Measurements from ENCODE around the gene ILF2. TPM values are rescaled to one million over a fixed set of nuclear protein-coding genes. Genes with fewer than 3 reads are reported as not detected.

ILF2 gene
- total RNA-seq, 3 donors from 2014 or later, result 78.4 to 126 (median 81.3) TPM

DNA sequence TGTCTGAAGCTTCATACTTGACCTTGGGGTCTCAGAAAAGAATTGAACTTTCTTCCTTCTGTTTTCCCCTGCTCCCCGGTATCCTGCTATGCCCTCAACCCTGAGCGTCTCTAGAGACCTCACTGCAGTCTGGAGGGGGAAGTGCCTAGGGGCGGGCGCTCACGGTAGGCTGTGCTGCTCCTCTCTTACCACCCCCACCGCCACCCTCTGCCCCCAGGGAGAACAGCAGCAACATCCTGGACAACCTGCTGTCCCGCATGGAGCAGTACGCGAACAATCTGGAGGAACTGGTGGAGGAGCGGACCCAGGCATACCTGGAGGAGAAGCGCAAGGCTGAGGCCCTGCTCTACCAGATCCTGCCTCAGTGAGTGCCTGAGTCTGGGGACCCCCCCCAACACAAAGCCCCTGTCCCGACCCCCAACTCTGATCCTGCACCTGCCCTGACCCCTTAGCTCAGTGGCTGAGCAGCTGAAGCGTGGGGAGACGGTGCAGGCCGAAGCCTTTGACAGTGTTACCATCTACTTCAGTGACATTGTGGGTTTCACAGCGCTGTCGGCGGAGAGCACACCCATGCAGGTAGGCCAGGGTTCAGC, 18.0 kb upstream of the ILF2 start:
- no peaks in the 10 kb centered on the region for H3K36me3 ChIP-seq (ENCODE audit: low read depth)
- no peak overlapping the region for H3K4me3 ChIP-seq
- no peaks in the 10 kb centered on the region for H3K4me1 ChIP-seq (ENCODE audit: low read depth)
- TF ChIP-seq, protein P1, sequence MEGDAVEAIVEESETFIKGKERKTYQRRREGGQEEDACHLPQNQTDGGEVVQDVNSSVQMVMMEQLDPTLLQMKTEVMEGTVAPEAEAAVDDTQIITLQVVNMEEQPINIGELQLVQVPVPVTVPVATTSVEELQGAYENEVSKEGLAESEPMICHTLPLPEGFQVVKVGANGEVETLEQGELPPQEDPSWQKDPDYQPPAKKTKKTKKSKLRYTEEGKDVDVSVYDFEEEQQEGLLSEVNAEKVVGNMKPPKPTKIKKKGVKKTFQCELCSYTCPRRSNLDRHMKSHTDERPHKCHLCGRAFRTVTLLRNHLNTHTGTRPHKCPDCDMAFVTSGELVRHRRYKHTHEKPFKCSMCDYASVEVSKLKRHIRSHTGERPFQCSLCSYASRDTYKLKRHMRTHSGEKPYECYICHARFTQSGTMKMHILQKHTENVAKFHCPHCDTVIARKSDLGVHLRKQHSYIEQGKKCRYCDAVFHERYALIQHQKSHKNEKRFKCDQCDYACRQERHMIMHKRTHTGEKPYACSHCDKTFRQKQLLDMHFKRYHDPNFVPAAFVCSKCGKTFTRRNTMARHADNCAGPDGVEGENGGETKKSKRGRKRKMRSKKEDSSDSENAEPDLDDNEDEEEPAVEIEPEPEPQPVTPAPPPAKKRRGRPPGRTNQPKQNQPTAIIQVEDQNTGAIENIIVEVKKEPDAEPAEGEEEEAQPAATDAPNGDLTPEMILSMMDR (IDR thresholded peaks at IDR 0.05), result no peak
- no peak for ATAC-seq
- H3K9me3 ChIP-seq, result no peaks in the 10 kb centered on the region
- intact Hi-C loops (cut with DNase I, micrococcal nuclease), result no loop called here
- no peak for DNase-seq

DNA sequence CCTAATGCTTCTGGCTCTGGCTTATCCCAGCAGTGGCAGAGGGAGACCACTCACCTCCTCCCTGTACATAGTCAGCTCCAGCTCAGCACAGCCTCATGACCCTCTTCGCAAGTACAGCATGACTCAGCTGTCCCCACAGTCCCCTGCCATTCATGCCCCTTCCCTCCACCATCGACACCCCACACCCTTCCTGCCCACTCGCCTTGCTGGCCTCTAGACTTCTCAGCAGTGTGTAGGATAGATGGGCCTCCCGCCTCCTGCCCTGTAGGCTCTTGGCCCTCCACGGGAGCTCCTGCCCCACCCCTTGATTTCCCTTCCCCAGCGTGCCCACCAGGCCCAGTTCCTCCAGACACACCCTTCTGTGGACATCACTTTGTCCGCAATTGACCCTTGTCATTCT, 17.5 kb upstream of the ILF2 start:
- DNase-seq (no peak), ATAC-seq (no peak)
- Histone ChIP-seq H3K9me3 (no peaks in the 10 kb centered on the region), H3K36me3 (ENCODE audit: low read depth) (no peaks in the 10 kb centered on the region), H3K4me3 (no peak overlapping the region), H3K4me1 (ENCODE audit: low read depth) (no peaks in the 10 kb centered on the region)
- intact Hi-C loops (cut with DNase I, micrococcal nuclease), result no loop called here
- TF ChIP-seq, protein P1 (IDR thresholded peaks at IDR 0.05), result no peak

DNA sequence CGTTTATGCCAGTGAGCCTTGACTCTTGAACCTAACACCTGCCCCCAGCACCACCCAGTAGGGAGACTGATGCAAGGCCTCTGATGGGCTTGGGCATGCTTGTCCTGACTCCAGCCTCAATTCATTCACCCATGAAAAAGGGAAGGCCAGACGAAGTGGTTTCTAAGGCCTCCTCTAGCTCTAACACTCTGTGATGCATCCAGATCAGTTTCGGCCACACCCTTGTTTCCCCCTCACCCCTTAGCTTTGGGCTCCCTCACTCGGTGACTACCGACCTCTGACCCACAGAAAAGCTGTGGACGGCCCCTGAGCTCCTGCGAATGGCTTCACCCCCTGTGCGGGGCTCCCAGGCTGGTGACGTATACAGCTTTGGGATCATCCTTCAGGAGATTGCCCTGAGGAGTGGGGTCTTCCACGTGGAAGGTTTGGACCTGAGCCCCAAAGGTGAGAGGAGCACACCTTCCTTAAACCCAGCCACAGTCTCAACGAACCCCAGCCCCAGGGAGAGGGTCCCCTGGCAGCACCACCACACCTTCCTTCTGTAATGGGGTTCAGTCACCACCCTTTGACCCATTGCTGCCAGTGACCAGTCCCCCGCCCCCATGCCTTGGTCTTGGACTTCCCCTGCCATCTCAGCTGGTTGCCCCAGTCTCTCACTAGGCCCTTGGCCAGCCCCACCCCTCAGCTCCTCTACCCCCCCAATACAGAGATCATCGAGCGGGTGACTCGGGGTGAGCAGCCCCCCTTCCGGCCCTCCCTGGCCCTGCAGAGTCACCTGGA, 16.7 kb upstream of the ILF2 start:
- TF ChIP-seq, protein P1 (IDR thresholded peaks at IDR 0.05), result no peak
- no peaks in the 10 kb centered on the region for H3K9me3 ChIP-seq
- no peak for DNase-seq
- intact Hi-C loops (cut with DNase I, micrococcal nuclease), result no loop called here
- no peaks in the 10 kb centered on the region for H3K4me1 ChIP-seq (ENCODE audit: low read depth)
- no peaks in the 10 kb centered on the region for H3K36me3 ChIP-seq (ENCODE audit: low read depth)
- no peak overlapping the region for H3K4me3 ChIP-seq
- no peak for ATAC-seq

DNA sequence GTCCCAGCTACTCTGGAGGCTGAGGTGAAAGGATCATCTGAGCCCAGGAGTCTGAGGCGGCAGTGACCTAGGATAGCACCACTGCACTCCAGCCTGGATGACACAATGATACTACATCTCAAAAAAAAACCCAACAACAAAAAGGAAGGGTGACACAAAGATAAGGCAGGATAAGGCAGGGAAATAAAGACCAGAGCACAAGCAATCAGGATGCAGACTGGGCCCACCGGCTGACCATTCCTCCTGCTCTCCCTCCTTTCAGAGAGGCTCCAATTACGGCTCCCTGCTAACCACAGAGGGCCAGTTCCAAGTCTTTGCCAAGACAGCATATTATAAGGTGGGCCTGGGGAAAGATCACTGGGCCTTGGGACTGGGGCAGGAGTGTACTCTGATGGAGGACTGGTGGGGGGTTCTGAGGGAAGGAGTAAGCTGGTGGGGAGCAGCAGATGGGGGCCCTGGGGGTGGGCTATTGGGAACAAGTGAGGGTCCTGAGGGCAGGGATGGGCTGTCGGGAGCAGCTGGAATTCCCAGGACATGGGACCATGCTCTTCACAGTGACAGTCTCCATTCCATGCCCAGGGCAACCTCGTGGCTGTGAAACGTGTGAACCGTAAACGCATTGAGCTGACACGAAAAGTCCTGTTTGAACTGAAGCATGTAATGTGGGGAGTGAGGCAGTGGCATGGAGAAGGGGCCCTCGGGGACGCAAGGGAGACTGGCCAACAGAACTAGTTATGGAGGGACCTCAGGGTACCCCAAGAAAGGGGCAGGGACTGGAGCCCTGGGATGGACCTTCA, 14.9 kb upstream of the ILF2 start:
- no peaks in the 10 kb centered on the region for H3K9me3 ChIP-seq
- DNase-seq (no peak), ATAC-seq (no peak)
- no peaks in the 10 kb centered on the region for H3K36me3 ChIP-seq (ENCODE audit: low read depth)
- intact Hi-C loops (cut with DNase I, micrococcal nuclease), result no loop called here
- H3K4me3 ChIP-seq, result no peak overlapping the region
- no peaks in the 10 kb centered on the region for H3K4me1 ChIP-seq (ENCODE audit: low read depth)
- TF ChIP-seq, protein P1 (IDR thresholded peaks at IDR 0.05), result no peak

DNA sequence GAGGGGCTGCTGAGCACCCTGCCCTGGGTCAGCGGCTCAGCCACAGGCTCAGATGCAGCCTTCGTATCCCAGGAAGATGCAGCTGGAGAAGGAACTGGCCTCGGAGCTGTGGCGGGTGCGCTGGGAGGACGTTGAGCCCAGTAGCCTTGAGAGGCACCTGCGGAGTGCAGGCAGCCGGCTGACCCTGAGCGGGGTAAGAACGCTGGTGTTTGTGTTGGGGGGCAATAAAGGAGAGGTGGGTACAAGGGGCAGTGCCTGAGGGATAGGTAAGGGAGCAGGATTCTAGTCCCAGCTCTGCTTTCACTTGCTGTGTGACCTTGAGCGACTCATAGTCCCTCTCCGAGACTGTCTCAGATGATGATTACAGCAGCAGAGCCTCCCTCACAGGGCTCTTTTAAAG, 14.1 kb upstream of the ILF2 start:
- Histone ChIP-seq H3K4me1 (ENCODE audit: low read depth) (no peaks in the 10 kb centered on the region), H3K36me3 (ENCODE audit: low read depth) (no peaks in the 10 kb centered on the region), H3K4me3 (no peak overlapping the region), H3K9me3 (no peaks in the 10 kb centered on the region)
- ATAC-seq (no peak), DNase-seq (no peak)
- TF ChIP-seq, protein P1 (IDR thresholded peaks at IDR 0.05), result no peak
- intact Hi-C loops (cut with DNase I, micrococcal nuclease), result no loop called here

Data from mucosa of descending colon (tissue), 3 donors.